OCI-LY1 (cell line): Measurements from ENCODE around the gene AP3S2.

ENCODE experiments used
- H2AFZ ChIP-seq: fragments of 200-600 bp; sonication (generic), shearing (Covaris generic); 2 replicates; pipeline ENCODE4 v1.6.0; 2014; ENCODE audit warnings: antibody characterized with exemption, mild to moderate bottlenecking, low read length
- H3F3A ChIP-seq: fragments of 200-600 bp; sonication (generic), shearing (Covaris generic); 2 replicates; pipeline ENCODE4 v1.6.0; 2014; ENCODE audit warnings: mild to moderate bottlenecking, antibody characterized with exemption, low read length, moderate library complexity; ENCODE audit not compliant: insufficient read depth
- H3K27ac ChIP-seq: fragments of 200-600 bp; sonication (generic); 2 replicates; pipeline ENCODE4 v1.5.1; 2014; ENCODE audit warnings: low read length, mixed run types, mild to moderate bottlenecking, low read depth; ENCODE audit not compliant: poor library complexity, severe bottlenecking
- H3K27me3 ChIP-seq: fragments of 200-600 bp; sonication (generic); 2 replicates; pipeline ENCODE4 v1.6.0; 2014; ENCODE audit warnings: antibody characterized with exemption, mild to moderate bottlenecking, low read length, moderate library complexity; ENCODE audit not compliant: insufficient read depth
- H3K36me3 ChIP-seq: fragments of 200-600 bp; sonication (generic); 2 replicates; pipeline ENCODE4 v1.6.1; 2014; ENCODE audit warnings: mild to moderate bottlenecking, antibody characterized with exemption, low read length, moderate library complexity, mixed read lengths; ENCODE audit not compliant: insufficient read depth
- H3K4me1 ChIP-seq: fragments of 200-600 bp; sonication (generic); 2 replicates; pipeline ENCODE4 v1.5.1; 2014; ENCODE audit warnings: mild to moderate bottlenecking, low read length, moderate library complexity; ENCODE audit not compliant: insufficient read depth, severe bottlenecking
- H3K4me2 ChIP-seq: fragments of 200-600 bp; sonication (generic), shearing (Covaris generic); 2 replicates; pipeline ENCODE4 v1.6.1; 2014; ENCODE audit warnings: low read length
- H3K4me3 ChIP-seq: fragments of 200-600 bp; sonication (generic); 2 replicates; pipeline ENCODE4 v1.5.1; 2014; ENCODE audit warnings: low read length, low read depth, mild to moderate bottlenecking, mixed read lengths; ENCODE audit not compliant: poor library complexity, severe bottlenecking
- H3K79me2 ChIP-seq: fragments of 200-600 bp; shearing (Covaris generic); 2 replicates; pipeline ENCODE4 v1.6.1; 2016; ENCODE audit warnings: mixed run types, low read length, mixed read lengths; ENCODE audit not compliant: insufficient read depth
- H3K9ac ChIP-seq: fragments of 200-600 bp; sonication (generic), shearing (Covaris generic); 2 replicates; pipeline ENCODE4 v1.6.1; 2014; ENCODE audit warnings: mild to moderate bottlenecking, low read length, mixed read lengths
- H3K9me2 ChIP-seq: fragments of 200-600 bp; sonication (generic), shearing (Covaris generic); 2 replicates; pipeline ENCODE4 v1.6.1; 2014; ENCODE audit warnings: low read depth, mild to moderate bottlenecking, low read length, mixed read lengths
- H3K9me3 ChIP-seq: fragments of 200-600 bp; shearing (Covaris generic); 2 replicates; pipeline ENCODE4 v1.6.1; 2014; ENCODE audit warnings: low read length, mixed read lengths
- H4K20me1 ChIP-seq: fragments of 200-600 bp; sonication (generic), shearing (Covaris generic); 2 replicates; pipeline ENCODE4 v1.6.0; 2016; ENCODE audit warnings: mild to moderate bottlenecking, low read length; ENCODE audit not compliant: insufficient read depth
- EZH2 ChIP-seq: fragments of 200-600 bp; sonication (generic), shearing (Covaris generic); IDR thresholded peaks from 2 replicates; pipeline ENCODE4 v1.8.0; 2017; ENCODE audit warnings: borderline replicate concordance, mixed run types, mild to moderate bottlenecking, antibody characterized with exemption, low read length, moderate library complexity, mixed read lengths
- TF ChIP-seq, protein P1 (sequence below): fragments of 200-600 bp; sonication (generic), shearing (Covaris generic); IDR thresholded peaks from 2 replicates; pipeline ENCODE4 v1.5.1; 2017; ENCODE audit warnings: mild to moderate bottlenecking, antibody characterized with exemption, low read length, moderate library complexity, mixed read lengths

The AP3S2 gene

DNA sequence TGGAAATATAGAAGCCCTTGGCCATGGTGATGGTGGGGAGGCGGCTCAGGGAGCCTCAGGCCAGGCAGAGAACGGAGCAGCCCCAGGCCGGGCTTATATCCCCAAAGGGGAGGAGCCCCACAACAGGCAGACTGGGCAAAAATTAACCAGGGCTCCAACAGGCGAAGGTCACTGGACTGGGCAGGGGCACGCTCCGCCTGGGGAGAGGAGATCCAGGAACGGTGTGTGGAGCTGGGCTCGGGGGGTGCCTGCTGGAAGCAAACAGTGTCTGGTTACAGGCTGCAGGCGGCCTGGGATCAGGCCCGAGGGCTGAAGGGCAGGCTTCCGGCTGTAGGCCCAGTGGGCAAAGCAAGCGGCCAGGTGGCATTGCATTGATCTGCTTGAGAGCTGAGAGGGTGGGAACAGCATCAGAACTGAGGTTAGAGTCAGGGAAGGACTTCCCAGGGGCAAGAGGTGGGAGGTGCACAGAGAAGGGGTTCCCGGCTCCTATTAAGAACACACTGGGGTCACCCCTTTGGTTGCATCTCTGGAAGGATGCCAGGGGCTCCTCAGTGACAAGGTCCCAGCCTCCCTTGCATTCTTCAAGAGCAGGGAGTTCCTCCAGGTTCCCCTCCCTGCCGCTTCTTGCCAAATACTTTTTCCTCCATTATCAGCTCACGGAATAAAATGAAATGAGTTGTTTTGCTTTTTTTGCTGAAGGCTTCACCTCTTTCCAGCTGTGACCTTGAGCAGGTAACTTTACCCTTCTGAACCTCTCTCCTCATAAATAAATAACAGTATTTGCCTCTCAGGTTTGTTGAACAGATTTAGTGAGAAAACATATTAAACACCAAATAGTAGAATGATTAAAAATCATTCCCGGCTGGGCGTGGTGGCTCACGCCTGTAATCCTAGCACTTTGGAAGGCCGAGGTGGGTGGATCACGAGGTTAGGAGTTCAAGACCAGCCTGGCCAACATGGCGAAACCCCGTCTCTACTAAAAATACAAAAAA is 86.9 kb downstream of the AP3S2 start:
- H3K36me3 ChIP-seq, result no peaks in the 10 kb centered on the region
- no peak overlapping the region for H3K9ac ChIP-seq
- H3K4me2 ChIP-seq, result no peak overlapping the region
- no peaks in the 10 kb centered on the region for H3K9me3 ChIP-seq
- no peak overlapping the region for H3K4me3 ChIP-seq
- H3K4me1 ChIP-seq, result no peaks in the 10 kb centered on the region
- H4K20me1 ChIP-seq, result no peaks in the 10 kb centered on the region
- no peaks in the 10 kb centered on the region for H3K9me2 ChIP-seq
- no peak overlapping the region for H2AFZ ChIP-seq
- no peaks in the 10 kb centered on the region for H3K27me3 ChIP-seq
- no peak overlapping the region for H3K27ac ChIP-seq
- no peaks in the 10 kb centered on the region for H3F3A ChIP-seq
- no peaks in the 10 kb centered on the region for H3K79me2 ChIP-seq
- no peak for TF ChIP-seq EZH2
- TF ChIP-seq, protein P1, sequence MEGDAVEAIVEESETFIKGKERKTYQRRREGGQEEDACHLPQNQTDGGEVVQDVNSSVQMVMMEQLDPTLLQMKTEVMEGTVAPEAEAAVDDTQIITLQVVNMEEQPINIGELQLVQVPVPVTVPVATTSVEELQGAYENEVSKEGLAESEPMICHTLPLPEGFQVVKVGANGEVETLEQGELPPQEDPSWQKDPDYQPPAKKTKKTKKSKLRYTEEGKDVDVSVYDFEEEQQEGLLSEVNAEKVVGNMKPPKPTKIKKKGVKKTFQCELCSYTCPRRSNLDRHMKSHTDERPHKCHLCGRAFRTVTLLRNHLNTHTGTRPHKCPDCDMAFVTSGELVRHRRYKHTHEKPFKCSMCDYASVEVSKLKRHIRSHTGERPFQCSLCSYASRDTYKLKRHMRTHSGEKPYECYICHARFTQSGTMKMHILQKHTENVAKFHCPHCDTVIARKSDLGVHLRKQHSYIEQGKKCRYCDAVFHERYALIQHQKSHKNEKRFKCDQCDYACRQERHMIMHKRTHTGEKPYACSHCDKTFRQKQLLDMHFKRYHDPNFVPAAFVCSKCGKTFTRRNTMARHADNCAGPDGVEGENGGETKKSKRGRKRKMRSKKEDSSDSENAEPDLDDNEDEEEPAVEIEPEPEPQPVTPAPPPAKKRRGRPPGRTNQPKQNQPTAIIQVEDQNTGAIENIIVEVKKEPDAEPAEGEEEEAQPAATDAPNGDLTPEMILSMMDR, result no peak

DNA sequence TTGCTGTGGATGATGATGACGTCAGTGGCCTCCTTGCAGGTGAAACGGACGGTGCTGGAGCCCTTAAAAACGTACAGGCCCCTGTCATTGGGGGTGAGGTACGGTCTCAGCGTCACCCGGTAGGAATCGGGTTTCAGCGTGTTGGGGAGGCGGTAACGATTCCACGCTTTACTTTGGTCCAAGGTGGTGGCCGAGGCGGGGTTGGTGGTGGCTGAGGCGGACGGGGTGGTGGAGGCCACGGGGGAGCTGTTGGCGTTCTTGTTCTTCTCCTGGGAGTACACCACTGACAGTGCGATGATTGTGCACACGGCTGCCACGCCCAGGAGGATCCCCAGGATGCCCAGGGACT is 87.6 kb downstream of the AP3S2 start:
- Histone ChIP-seq H3K36me3 (no peaks in the 10 kb centered on the region), H3K79me2 (no peaks in the 10 kb centered on the region), H3K9ac (no peak overlapping the region), H3K27ac (no peak overlapping the region), H3K9me2 (no peaks in the 10 kb centered on the region), H3K27me3 (no peaks in the 10 kb centered on the region), H3F3A (no peaks in the 10 kb centered on the region), H3K4me1 (no peaks in the 10 kb centered on the region), H2AFZ (no peak overlapping the region), H3K4me2 (no peak overlapping the region), H3K9me3 (no peaks in the 10 kb centered on the region), H4K20me1 (no peaks in the 10 kb centered on the region), H3K4me3 (no peak overlapping the region)
- TF ChIP-seq EZH2, result no peak
- TF ChIP-seq, protein P1, result no peak

DNA sequence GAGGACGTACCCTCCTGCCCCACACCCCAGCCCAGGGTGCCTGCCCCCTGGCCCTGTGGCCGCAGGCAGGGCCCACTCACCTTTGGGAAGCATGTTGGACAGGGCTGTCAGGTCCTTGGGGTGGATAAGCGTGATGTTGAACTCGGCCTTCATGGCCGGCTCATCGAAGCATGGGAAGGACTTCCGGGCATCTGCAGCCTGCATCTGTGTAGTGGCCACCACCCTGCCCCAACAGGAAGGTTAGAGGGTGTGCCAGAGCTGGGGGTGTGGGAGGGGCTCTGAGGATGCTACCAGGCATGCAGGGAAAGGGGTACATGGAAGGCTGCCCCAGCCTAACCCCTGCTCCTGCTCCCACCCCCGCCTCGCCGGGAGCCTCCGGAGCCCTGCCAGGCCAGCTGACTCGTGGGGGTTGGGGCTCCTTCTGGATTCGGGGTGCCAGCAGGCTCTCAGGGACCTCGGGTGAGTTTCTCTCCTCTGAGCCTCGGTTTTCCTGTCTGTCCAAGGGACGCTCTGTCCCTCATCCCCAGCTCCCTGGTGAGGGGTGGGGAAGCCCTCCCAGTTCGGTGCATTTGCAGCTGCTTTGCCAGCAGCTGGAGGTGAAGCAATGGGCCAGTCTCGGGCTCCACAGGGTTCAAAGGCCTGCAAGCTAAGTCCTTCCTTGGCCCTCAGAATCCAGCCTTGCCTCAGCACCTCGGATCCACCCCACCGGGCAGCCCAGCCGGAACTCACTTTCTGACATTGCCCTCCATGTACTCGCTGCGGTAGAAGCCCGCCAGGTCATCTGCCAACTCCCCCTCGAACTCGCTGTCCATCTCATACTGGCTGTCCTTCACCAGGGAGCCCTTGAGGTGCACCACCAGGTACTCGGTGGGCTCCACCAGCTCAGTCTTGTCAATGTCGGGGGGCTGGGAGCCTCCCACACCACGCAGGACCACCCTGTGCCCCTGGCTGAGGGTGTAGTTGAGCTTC is 88.3 kb downstream of the AP3S2 start:
- Histone ChIP-seq H3K9me3 (no peaks in the 10 kb centered on the region), H3K27ac (no peak overlapping the region), H3K4me3 (no peak overlapping the region), H3K36me3 (no peaks in the 10 kb centered on the region), H4K20me1 (no peaks in the 10 kb centered on the region), H3K4me2 (no peak overlapping the region), H3K9me2 (no peaks in the 10 kb centered on the region), H3F3A (no peaks in the 10 kb centered on the region), H3K4me1 (no peaks in the 10 kb centered on the region), H3K79me2 (no peaks in the 10 kb centered on the region), H3K27me3 (no peaks in the 10 kb centered on the region), H3K9ac (no peak overlapping the region), H2AFZ (no peak overlapping the region)
- TF ChIP-seq EZH2, result no peak
- TF ChIP-seq, protein P1, result no peak
